ENCODE data around the gene SEMG2. TPM values are rescaled to one million over a fixed set of nuclear protein-coding genes. Genes with fewer than 3 reads are reported as not detected.

SEMG2 gene
- total RNA-seq, 4 donors from 2014 or later, result not detected

Other genes starting within 250 kb of the SEMG2 start
- under 1 TPM in 1 of 4 donors, not detected in 3; 0.97 TPM for gene KCNS1, start 120.2 kb upstream of the SEMG2 start, total RNA-seq
- gene WFDC5, start 106.2 kb upstream of the SEMG2 start, total RNA-seq, result not detected
- gene WFDC12, start 96.9 kb upstream of the SEMG2 start, total RNA-seq, result not detected
- gene PI3, start 46.5 kb upstream of the SEMG2 start, total RNA-seq, result not detected
- not detected for gene SEMG1, start 14.3 kb upstream of the SEMG2 start, total RNA-seq
- gene SLPI, start 33.2 kb downstream of the SEMG2 start, total RNA-seq, result 10 to 100 TPM in 3 of 4 donors, 1 to 10 TPM in 1; 1.0 to 57.4 (median 20.9) TPM
- not detected for gene RBPJL, start 85.5 kb downstream of the SEMG2 start, total RNA-seq
- gene MATN4, start 86.9 kb downstream of the SEMG2 start, total RNA-seq, result 1 to 10 TPM in 1 of 4 donors, not detected in 3; 5.6 TPM
- gene SDC4, start 127.1 kb downstream of the SEMG2 start, total RNA-seq, result 10 to 100 TPM in 3 of 4 donors, 1 to 10 TPM in 1; 7.9 to 77.9 (median 48.4) TPM
- 10 to 100 TPM; 19.0 to 35.6 (median 25.0) TPM for gene SYS1, start 141.8 kb downstream of the SEMG2 start, total RNA-seq
- gene TP53TG5, start 157.0 kb downstream of the SEMG2 start, total RNA-seq, result 1 to 10 TPM in 1 of 4 donors, not detected in 3; 1.9 TPM
- 10 to 100 TPM in 3 of 4 donors, 1 to 10 TPM in 1; 7.5 to 84.2 (median 62.4) TPM for gene DBNDD2, start 186.9 kb downstream of the SEMG2 start, total RNA-seq
- 10 to 100 TPM; 28.7 to 89.2 (median 62.6) TPM for gene PIGT, start 194.8 kb downstream of the SEMG2 start, total RNA-seq
- 10 to 100 TPM in 2 of 4 donors, 1 to 10 TPM in 1, not detected in 1; 7.9 to 18.3 (median 15.5) TPM for gene WFDC2, start 248.4 kb downstream of the SEMG2 start, total RNA-seq

All from uterus (tissue), 4 donors.